Calu3 (cell line): Measurements from ENCODE around the gene NDC80. TPM values are rescaled to one million over a fixed set of nuclear protein-coding genes. Genes with fewer than 3 reads are reported as not detected.

Source experiments
- BruUV-seq: library from RNA; stranded (reverse); fragments of 400-500 nt; replicated peaks from 2 replicates; lab custom pipeline; 2021; lab: Mats Ljungman, UMichigan
- CTCF ChIA-PET: fragments of 300-600 bp; sonication (Branson Sonifier 250); formaldehyde crosslinking; loops from one replicate; lab custom pipeline; 2022; ENCODE audit warnings: antibody characterized with exemption; lab: Charles Lee
- DNase-seq: peaks from one replicate; pipeline ENCODE4 v3.0.0; 2022
- H3K27ac Mint-ChIP-seq: one replicate; pipeline ENCODE4 v1.8.0; 2022; ENCODE audit warnings: mixed read lengths; ENCODE audit not compliant: unreplicated experiment
- H3K27me3 Mint-ChIP-seq: one replicate; pipeline ENCODE4 v1.8.0; 2022; ENCODE audit warnings: mixed read lengths; ENCODE audit not compliant: unreplicated experiment
- H3K36me3 Mint-ChIP-seq: one replicate; pipeline ENCODE4 v1.8.0; 2022; ENCODE audit warnings: mild to moderate bottlenecking, moderate library complexity, mixed read lengths; ENCODE audit not compliant: insufficient read depth, unreplicated experiment
- H3K4me1 Mint-ChIP-seq: one replicate; pipeline ENCODE4 v1.8.0; 2022; ENCODE audit warnings: mild to moderate bottlenecking, low read depth, mixed read lengths; ENCODE audit not compliant: unreplicated experiment
- H3K4me3 Mint-ChIP-seq: one replicate; pipeline ENCODE4 v1.8.0; 2022; ENCODE audit warnings: mild to moderate bottlenecking, low read depth, moderate library complexity, mixed read lengths; ENCODE audit not compliant: unreplicated experiment
- H3K9me3 Mint-ChIP-seq: one replicate; pipeline ENCODE4 v1.8.0; 2022; ENCODE audit warnings: low read depth, mixed read lengths; ENCODE audit not compliant: unreplicated experiment
- intact Hi-C: fragments of 100-400 bp; cut with micrococcal nuclease; formaldehyde crosslinking; loops from one replicate; pipeline ENCODE4 v1.10.0; 2022; ENCODE audit not compliant: unreplicated experiment
- total RNA-seq: library from RNA; stranded (reverse); gene quantifications from 2 replicates; pipeline ENCODE4 v1.2.3, GENCODE V29; 2022
- TF ChIP-seq, protein P1 (sequence below): fragments of 200-600 bp; IDR thresholded peaks from one replicate; pipeline ENCODE4 v1.8.0; 2022; ENCODE audit warnings: antibody characterized with exemption; ENCODE audit not compliant: unreplicated experiment

NDC80 gene
- total RNA-seq, 1 experiment from 2014 or later, result 56.0 TPM

DNA sequence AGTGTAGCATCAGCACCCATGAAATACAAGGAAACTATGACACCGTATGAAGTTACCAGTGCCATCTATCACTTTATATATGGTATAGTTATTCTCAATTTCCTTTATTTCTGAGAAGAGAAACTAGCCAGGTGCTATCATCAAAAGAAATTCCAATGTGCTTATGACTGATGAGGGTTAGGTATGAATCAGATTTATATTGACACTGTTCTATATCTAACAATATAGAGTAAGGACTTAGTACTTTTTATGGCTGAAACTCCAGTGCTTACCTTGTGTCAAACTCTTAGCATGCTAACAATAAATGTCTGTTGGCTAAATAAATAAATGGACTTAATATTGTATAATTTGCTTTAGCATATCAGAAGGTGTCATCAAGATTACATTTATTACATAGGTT is 7.0 kb upstream of the NDC80 start:
- Mint-ChIP-seq H3K4me3 (no peak overlapping the region), H3K27ac (no peak overlapping the region)
- TF ChIP-seq, protein P1, sequence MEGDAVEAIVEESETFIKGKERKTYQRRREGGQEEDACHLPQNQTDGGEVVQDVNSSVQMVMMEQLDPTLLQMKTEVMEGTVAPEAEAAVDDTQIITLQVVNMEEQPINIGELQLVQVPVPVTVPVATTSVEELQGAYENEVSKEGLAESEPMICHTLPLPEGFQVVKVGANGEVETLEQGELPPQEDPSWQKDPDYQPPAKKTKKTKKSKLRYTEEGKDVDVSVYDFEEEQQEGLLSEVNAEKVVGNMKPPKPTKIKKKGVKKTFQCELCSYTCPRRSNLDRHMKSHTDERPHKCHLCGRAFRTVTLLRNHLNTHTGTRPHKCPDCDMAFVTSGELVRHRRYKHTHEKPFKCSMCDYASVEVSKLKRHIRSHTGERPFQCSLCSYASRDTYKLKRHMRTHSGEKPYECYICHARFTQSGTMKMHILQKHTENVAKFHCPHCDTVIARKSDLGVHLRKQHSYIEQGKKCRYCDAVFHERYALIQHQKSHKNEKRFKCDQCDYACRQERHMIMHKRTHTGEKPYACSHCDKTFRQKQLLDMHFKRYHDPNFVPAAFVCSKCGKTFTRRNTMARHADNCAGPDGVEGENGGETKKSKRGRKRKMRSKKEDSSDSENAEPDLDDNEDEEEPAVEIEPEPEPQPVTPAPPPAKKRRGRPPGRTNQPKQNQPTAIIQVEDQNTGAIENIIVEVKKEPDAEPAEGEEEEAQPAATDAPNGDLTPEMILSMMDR, result no peak

DNA sequence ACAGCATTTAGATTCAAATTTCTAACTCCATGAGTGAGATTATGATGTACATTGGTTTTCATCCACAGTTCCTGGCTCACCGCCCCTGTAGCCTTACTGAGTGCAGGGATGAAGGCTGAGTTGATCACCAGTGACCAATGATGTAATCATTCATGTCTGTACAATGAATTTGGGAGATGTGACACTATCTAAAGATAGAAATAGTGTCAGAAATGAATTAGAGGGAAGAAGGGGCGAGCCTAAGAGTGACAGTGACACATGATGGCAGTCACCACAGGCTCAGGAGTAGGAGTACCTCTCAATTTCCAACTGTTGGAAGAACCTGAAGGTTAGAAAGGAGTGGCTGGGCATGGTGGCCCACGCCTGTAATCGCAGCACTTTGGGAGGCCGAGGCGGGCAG is 3.2 kb upstream of the NDC80 start:
- Mint-ChIP-seq H3K36me3 (peaks cover 38% of the 10 kb centered on the region), H3K27ac (no peak overlapping the region), H3K9me3 (no peaks in the 10 kb centered on the region), H3K4me3 (no peak overlapping the region), H3K4me1 (peaks cover 39% of the 10 kb centered on the region), H3K27me3 (no peaks in the 10 kb centered on the region)
- TF ChIP-seq, protein P1, result no peak
- CTCF ChIA-PET, result no interaction called here
- intact Hi-C loops, result no loop called here
- no peak for DNase-seq
- BruUV-seq, result no TSS peak

More for the DNA sequence above, 7.0 kb upstream of the NDC80 start:
- peaks cover 13% of the 10 kb centered on the region for H3K36me3 Mint-ChIP-seq
- no TSS peak for BruUV-seq
- DNase-seq, result no peak
- CTCF ChIA-PET, result no interaction called here
- H3K4me1 Mint-ChIP-seq, result peaks cover 18% of the 10 kb centered on the region
- no peaks in the 10 kb centered on the region for H3K9me3 Mint-ChIP-seq
- H3K27me3 Mint-ChIP-seq, result no peaks in the 10 kb centered on the region
- intact Hi-C loops, result no loop called here

GRCh38 chr18:2568605-2569004 is 2.8 kb upstream of the NDC80 start:
- H3K4me3 Mint-ChIP-seq, result no peak overlapping the region
- H3K27ac Mint-ChIP-seq, result no peak overlapping the region
- DNase-seq, result no peak
- CTCF ChIA-PET, result interaction anchor here (0.6 kb wide), 1 partner anchor 899 kb away, joined by 3 read pairs; no protein-coding TSS in a partner anchor
- no peaks in the 10 kb centered on the region for H3K27me3 Mint-ChIP-seq
- no peaks in the 10 kb centered on the region for H3K9me3 Mint-ChIP-seq
- TF ChIP-seq, protein P1, result no peak
- intact Hi-C loops, result no loop called here
- H3K4me1 Mint-ChIP-seq, result peaks cover 40% of the 10 kb centered on the region
- H3K36me3 Mint-ChIP-seq, result peaks cover 42% of the 10 kb centered on the region
- no TSS peak for BruUV-seq

DNA sequence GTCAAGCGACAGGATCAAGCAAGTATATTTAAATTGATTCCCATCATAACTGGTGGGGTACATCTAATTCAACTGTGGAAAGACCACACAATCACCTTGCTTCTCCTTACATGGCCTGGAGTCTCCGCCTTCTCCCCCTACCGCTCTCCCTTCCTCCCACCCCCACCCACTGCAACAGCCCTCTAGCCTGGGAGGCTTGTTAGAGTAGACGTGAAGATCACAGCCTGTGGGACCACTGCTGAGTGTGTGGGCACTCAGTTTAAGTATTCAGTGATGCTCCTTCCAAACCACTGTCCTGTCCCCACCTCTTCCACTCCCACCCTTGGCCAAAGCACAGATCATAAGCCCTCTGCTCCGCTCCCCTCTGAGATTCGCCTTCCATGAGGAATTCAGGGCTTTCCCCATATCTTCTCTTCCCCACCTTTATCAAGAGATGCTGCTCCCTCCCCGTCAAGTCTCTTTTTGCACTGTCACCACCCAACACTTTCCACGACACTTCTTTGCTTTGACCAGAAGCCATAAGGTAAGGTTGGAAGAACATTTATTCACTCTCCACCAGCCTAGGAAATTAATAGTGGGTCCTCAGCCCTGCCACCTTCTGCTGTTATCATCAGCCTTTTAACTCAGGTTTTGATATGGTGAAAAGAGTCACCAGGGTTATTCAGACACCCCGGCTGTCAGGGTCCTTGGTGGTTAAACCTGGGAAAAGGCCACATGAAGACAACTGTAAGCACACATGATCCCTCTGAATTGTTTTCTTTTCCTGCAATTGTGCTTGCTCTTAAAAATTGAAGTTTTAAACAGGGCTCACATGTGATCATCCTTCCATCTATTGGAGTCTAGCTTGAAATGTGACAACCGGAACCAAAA is 1.8 kb upstream of the NDC80 start:
- TF ChIP-seq, protein P1, result no peak
- intact Hi-C loops, result loop anchor here (5.0 kb wide), 1 partner anchor 88 kb away; the partner anchor contains the start of gene SMCHD1
- no peak for DNase-seq
- CTCF ChIA-PET, result interaction anchor here (0.6 kb wide), 2 partner anchors 898 to 1778 kb away, joined by 3 read pairs; no protein-coding TSS in a partner anchor
- Mint-ChIP-seq H3K27me3 (no peaks in the 10 kb centered on the region), H3K4me1 (peaks cover 48% of the 10 kb centered on the region), H3K27ac (no peak overlapping the region), H3K36me3 (peaks cover 47% of the 10 kb centered on the region), H3K9me3 (no peaks in the 10 kb centered on the region), H3K4me3 (peak overlapping the region; percentile 91)
- no TSS peak for BruUV-seq
